HepG2 (cell line): Measurements from ENCODE around the gene SNRNP27. TPM values are rescaled to one million over a fixed set of nuclear protein-coding genes. Genes with fewer than 3 reads are reported as not detected.

ENCODE experiments used
- ARNT2 ChIP-seq: sonication (generic); formaldehyde crosslinking; IDR thresholded peaks from 2 replicates; pipeline ENCODE4 v1.8.0; 2022; ENCODE audit warnings: mild to moderate bottlenecking, low read depth, missing genetic modification reagents, moderate library complexity
- ATF4 ChIP-seq, 2 experiments: fragments of 450-650 bp in 1 of 2; sonication (generic) in 1 of 2; formaldehyde crosslinking; IDR thresholded peaks; 2 replicates each; pipeline versions ENCODE4 v1.5.0 to v1.8.0; 2020 to 2022; ENCODE audit warnings: mild to moderate bottlenecking in 1 of 2, missing genetic modification reagents in 1 of 2
- CBX2 ChIP-seq, 2 experiments: fragments of 200-600 bp in 1 of 2; sonication (generic); formaldehyde crosslinking in 1 of 2; IDR thresholded peaks; 2 replicates each; pipeline versions ENCODE4 v1.7.0 to v1.8.1; 2018 to 2022; ENCODE audit warnings: low read depth in 2 of 2, low read length in 1 of 2, mild to moderate bottlenecking in 1 of 2, missing genetic modification reagents in 1 of 2
- HDAC1 ChIP-seq: sonication (generic); formaldehyde crosslinking; IDR thresholded peaks from 2 replicates; pipeline ENCODE4 v1.5.1; 2020; ENCODE audit warnings: mild to moderate bottlenecking, missing genetic modification reagents
- HIC2 ChIP-seq: sonication (generic); formaldehyde crosslinking; IDR thresholded peaks from 2 replicates; pipeline ENCODE4 v1.9.0; 2022; ENCODE audit warnings: low read depth, missing genetic modification reagents
- KLF16 ChIP-seq, 2 experiments: sonication (generic) in 1 of 2; formaldehyde crosslinking in 1 of 2; IDR thresholded peaks; 2 replicates each; pipeline versions ENCODE4 v1.6.1 to v1.8.0; 2016 to 2023; ENCODE audit warnings: missing genetic modification reagents in 2 of 2, missing compliant biosample characterization in 1 of 2
- MAZ ChIP-seq, 2 experiments: sonication (generic) in 1 of 2; formaldehyde crosslinking in 1 of 2; IDR thresholded peaks; 2 replicates each; pipeline versions ENCODE4 v1.5.0 to v1.6.1; 2012 to 2020; ENCODE audit warnings: low read depth in 2 of 2, mild to moderate bottlenecking in 2 of 2, borderline replicate concordance in 1 of 2, improper control_type of control experiment in 1 of 2, low read length in 1 of 2, missing genetic modification reagents in 1 of 2, moderate library complexity in 1 of 2
- MTA1 ChIP-seq: sonication (generic); formaldehyde crosslinking; IDR thresholded peaks from 2 replicates; pipeline ENCODE4 v1.4.0; 2020; ENCODE audit warnings: missing genetic modification reagents, mild to moderate bottlenecking, borderline replicate concordance
- NFE2L1 ChIP-seq: sonication (generic); formaldehyde crosslinking; IDR thresholded peaks from 2 replicates; pipeline ENCODE4 v1.4.0; 2020; ENCODE audit warnings: missing genetic modification reagents, mild to moderate bottlenecking, borderline replicate concordance
- NRL ChIP-seq: sonication (generic); formaldehyde crosslinking; IDR thresholded peaks from 2 replicates; pipeline ENCODE4 v1.5.0; 2020; ENCODE audit warnings: missing genetic modification reagents, mild to moderate bottlenecking, moderate library complexity, borderline replicate concordance
- SRSF4 ChIP-seq: fragments of 200-400 bp; formaldehyde crosslinking; IDR thresholded peaks from one replicate; pipeline ENCODE4 v1.6.1; 2018; ENCODE audit warnings: mild to moderate bottlenecking, low read depth, low read length, moderate library complexity; ENCODE audit not compliant: poor library complexity, severe bottlenecking
- ZNF205 ChIP-seq: IDR thresholded peaks from 2 replicates; pipeline ENCODE4 v1.6.1; 2018; ENCODE audit warnings: missing biosample characterization, missing genetic modification reagents
- ZNF224 ChIP-seq: sonication (generic); formaldehyde crosslinking; IDR thresholded peaks from 2 replicates; pipeline ENCODE4 v1.5.0; 2020; ENCODE audit warnings: mild to moderate bottlenecking, missing genetic modification reagents
- ZNF350 ChIP-seq: sonication (generic); formaldehyde crosslinking; IDR thresholded peaks from 2 replicates; pipeline ENCODE4 v1.4.0; 2020; ENCODE audit warnings: mild to moderate bottlenecking, low read depth, missing genetic modification reagents, borderline replicate concordance
- polyA plus RNA-seq, 8 experiments: library from polyadenylated mRNA; depleted of rRNA in 3 of 8; stranded (reverse) in 7 of 8; unstranded in 1 of 8; fragments of >200 nt; fragmentation: Illumina TruSeq in 4 of 8; extraction: Trizol in 4 of 8; gene quantifications; 2 replicates each; pipeline versions ENCODE4 v1.2.1 to v1.2.3, GENCODE V29; 2011 to 2016; ENCODE audit warnings: low read depth in 4 of 8, missing spikeins in 1 of 8, mixed read lengths in 1 of 8; ENCODE audit not compliant: insufficient read depth in 1 of 8
- total RNA-seq, 5 experiments: library from RNA; depleted of rRNA; stranded (reverse); fragments of >200 nt; fragmentation: Illumina TruSeq; extraction: Trizol; gene quantifications; 2 replicates each; pipeline ENCODE4 v1.2.3, GENCODE V29; 2016; ENCODE audit warnings: low read depth in 1 of 5
- TF ChIP-seq, protein P1 (sequence below): sonication (generic); formaldehyde crosslinking; IDR thresholded peaks from one replicate; pipeline ENCODE4 v1.5.1; 2020; ENCODE audit warnings: mild to moderate bottlenecking, missing genetic modification reagents; ENCODE audit errors: not compliant biosample characterization

The SNRNP27 gene
- total and polyA plus RNA-seq, 2 of the 13 experiments (the other 11 are each of a cell fraction or from before 2014, with no cell fraction given) = 49.8 to 54.6 TPM

DNA sequence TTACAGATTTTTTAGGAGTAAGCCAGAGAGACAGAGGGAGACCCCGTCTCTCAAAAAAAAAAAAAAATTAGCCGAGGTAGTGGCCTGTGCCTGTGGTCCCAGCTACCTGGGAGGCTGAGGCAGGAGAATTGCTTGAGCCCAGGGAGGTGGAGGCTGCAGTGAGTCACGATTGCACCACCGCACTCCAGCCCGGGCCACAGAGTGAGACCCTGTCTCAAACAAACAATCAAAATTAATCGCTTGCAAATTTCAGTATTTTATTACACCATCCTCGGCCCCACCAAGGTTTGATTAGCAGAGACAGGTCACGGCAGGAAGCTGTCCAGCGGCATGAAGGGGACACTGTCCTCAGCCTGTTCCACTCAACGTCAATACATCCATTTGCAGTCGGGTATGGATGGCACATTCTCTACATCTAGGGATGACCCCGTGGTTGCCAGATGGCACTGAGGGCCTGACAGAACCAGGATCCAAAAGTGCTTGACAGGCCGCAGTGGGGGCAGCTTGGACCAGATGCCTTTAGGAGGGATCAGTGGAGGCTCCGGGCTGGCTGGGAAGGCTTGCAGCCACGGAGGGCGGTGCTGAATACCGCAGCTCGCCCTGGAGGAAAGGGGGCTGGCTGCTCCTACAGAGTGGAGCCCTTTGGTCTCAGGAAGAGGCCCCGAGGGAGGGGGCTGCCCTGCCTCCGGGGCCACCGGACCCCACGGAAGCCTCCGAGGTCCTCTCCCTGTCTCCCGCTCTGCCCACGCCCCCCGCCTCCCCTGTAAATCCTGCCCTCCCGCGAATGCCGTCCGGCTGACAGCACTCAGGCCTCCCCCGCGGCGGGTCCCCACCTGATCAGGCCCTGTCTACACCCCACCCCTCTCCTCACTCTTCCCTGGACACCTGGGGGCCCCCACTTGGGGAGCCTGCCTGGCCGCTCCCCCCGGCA lies 54.5 kb downstream of the SNRNP27 start (continued):
- peak; percentile 52 for TF ChIP-seq HIC2
- TF ChIP-seq NFE2L1 (CRISPR knock-in tag) = peak; percentile 67
- no peak for TF ChIP-seq KLF16 (CRISPR knock-in tag; IDR thresholded peaks at IDR 0.05)
- peak in 1 of 2 experiments; percentile 67; a peak in 2 of 4 replicates for TF ChIP-seq ATF4 (CRISPR knock-in tag; IDR thresholded peaks at IDR 0.05)
- TF ChIP-seq MAZ (IDR thresholded peaks at IDR 0.05; ENCODE audit: borderline replicate concordance, low read depth, low read length) = no peak
- no peak for TF ChIP-seq MAZ (CRISPR knock-in tag; IDR thresholded peaks at IDR 0.05; ENCODE audit: low read depth)
- TF ChIP-seq MTA1 (CRISPR knock-in tag) = peak; percentile 79; the same call in 1 of the 2 replicates
- no peak for TF ChIP-seq ZNF224 (CRISPR knock-in tag)
- TF ChIP-seq, protein P1, sequence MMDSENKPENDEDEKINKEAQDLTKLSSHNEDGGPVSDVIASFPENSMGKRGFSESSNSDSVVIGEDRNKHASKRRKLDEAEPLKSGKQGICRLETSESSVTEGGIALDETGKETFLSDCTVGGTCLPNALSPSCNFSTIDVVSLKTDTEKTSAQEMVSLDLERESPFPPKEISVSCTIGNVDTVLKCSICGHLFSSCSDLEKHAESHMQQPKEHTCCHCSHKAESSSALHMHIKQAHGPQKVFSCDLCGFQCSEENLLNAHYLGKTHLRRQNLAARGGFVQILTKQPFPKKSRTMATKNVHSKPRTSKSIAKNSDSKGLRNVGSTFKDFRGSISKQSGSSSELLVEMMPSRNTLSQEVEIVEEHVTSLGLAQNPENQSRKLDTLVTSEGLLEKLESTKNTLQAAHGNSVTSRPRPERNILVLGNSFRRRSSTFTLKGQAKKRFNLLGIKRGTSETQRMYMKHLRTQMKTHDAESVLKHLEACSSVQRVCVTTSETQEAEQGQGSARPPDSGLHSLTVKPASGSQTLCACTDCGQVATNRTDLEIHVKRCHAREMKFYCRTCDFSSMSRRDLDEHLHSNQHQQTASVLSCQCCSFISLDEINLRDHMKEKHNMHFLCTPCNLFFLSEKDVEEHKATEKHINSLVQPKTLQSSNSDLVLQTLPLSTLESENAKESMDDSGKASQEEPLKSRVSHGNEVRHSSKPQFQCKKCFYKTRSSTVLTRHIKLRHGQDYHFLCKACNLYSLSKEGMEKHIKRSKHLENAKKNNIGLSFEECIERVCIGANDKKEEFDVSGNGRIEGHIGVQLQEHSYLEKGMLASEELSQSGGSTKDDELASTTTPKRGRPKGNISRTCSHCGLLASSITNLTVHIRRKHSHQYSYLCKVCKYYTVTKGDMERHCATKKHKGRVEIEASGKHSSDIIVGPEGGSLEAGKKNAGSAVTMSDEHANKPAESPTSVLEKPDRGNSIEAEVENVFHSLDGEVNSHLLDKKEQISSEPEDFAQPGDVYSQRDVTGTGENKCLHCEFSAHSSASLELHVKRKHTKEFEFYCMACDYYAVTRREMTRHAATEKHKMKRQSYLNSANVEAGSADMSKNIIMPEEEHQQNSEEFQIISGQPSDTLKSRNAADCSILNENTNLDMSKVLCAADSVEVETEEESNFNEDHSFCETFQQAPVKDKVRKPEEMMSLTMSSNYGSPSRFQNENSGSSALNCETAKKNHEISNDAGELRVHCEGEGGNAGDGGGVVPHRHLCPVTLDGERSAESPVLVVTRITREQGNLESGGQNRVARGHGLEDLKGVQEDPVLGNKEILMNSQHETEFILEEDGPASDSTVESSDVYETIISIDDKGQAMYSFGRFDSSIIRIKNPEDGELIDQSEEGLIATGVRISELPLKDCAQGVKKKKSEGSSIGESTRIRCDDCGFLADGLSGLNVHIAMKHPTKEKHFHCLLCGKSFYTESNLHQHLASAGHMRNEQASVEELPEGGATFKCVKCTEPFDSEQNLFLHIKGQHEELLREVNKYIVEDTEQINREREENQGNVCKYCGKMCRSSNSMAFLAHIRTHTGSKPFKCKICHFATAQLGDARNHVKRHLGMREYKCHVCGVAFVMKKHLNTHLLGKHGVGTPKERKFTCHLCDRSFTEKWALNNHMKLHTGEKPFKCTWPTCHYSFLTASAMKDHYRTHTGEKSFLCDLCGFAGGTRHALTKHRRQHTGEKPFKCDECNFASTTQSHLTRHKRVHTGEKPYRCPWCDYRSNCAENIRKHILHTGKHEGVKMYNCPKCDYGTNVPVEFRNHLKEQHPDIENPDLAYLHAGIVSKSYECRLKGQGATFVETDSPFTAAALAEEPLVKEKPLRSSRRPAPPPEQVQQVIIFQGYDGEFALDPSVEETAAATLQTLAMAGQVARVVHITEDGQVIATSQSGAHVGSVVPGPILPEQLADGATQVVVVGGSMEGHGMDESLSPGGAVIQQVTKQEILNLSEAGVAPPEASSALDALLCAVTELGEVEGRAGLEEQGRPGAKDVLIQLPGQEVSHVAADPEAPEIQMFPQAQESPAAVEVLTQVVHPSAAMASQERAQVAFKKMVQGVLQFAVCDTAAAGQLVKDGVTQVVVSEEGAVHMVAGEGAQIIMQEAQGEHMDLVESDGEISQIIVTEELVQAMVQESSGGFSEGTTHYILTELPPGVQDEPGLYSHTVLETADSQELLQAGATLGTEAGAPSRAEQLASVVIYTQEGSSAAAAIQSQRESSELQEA (CRISPR knock-in tag) = peak; percentile 19
- TF ChIP-seq HDAC1 (CRISPR knock-in tag) = 0 out of 2 replicates have a peak, but pooled peaks have one; percentile 23
- no peak for TF ChIP-seq SRSF4
- 0 out of 2 replicates have a peak, but pooled peaks have one; percentile 55 for TF ChIP-seq ZNF350
- no peak for TF ChIP-seq ARNT2 (CRISPR knock-in tag)
- TF ChIP-seq ZNF205 (CRISPR knock-in tag) = peak; percentile 50; the same call in 1 of the 2 replicates
- TF ChIP-seq NRL (CRISPR knock-in tag) = peak; percentile 82; the same call in 1 of the 2 replicates
- no peak for TF ChIP-seq CBX2 (IDR thresholded peaks at IDR 0.05; ENCODE audit: low read depth, low read length)
- no peak for TF ChIP-seq CBX2 (CRISPR knock-in tag; IDR thresholded peaks at IDR 0.05; ENCODE audit: low read depth)
